HepG2 (cell line): Measurements from ENCODE around the gene EPN2. TPM values are rescaled to one million over a fixed set of nuclear protein-coding genes. Genes with fewer than 3 reads are reported as not detected.

ENCODE experiments used
- ATAC-seq: fragments of 200-7000 bp; cut with Tn5 transposase; 3 replicates; pipeline ENCODE4 v1.9.1; 2020; ENCODE audit warnings: mild to moderate bottlenecking, moderate library complexity
- BruUV-seq: library from RNA; stranded (reverse); fragments of 400-500 nt; replicated peaks from 2 replicates; lab custom pipeline; 2021; lab: Mats Ljungman, UMichigan
- CTCF ChIA-PET: fragments of 300-600 bp; formaldehyde crosslinking; extraction: SDS; loops from one replicate; lab custom pipeline; 2021; ENCODE audit warnings: low total read pairs, inconsistent platforms, low intra/inter-chr PET ratio; lab: Yijun Ruan, JAX
- POLR2A ChIA-PET: fragments of 350-600 bp; sonication (Branson Sonifier 250); formaldehyde crosslinking; loops from one replicate; lab custom pipeline; 2020; ENCODE audit warnings: antibody characterized with exemption, inconsistent platforms; lab: Yijun Ruan, JAX
- DNase-seq: peaks from one replicate; pipeline ENCODE4 v3.0.0-alpha.2; 2015; ENCODE audit warnings: low spot score
- FAIRE-seq: peaks from 3 replicates; lab custom pipeline; 2011; peaks lifted over from hg19 to GRCh38; lab: Jason Lieb, UNC
- H2AFZ ChIP-seq: one replicate; pipeline ENCODE4 v1.6.1; 2011; ENCODE audit warnings: low read length, inconsistent platforms
- H3K27ac ChIP-seq: fragments of 300-600 bp; 3 replicates; pipeline ENCODE4 v1.8.0; 2011; ENCODE audit warnings: mixed run types, mild to moderate bottlenecking, mixed read lengths, low read length, inconsistent platforms; ENCODE audit not compliant: insufficient read depth; ENCODE audit errors: extremely low read length
- H3K27me3 ChIP-seq, 2 experiments: fragments of 200-600 bp in 1 of 2; 2 replicates in 1 of 2; 3 replicates in 1 of 2; pipeline versions ENCODE4 v1.6.0 to v1.8.0; 2011; ENCODE audit warnings: low read length in 2 of 2, mild to moderate bottlenecking in 2 of 2, moderate library complexity in 2 of 2, inconsistent platforms in 1 of 2; ENCODE audit not compliant: insufficient read depth in 2 of 2, control insufficient read depth in 1 of 2
- H3K36me3 ChIP-seq, 2 experiments: fragments of 200-600 bp in 1 of 2; replicated peaks in 1 of 2; 2 replicates in 1 of 2; 3 replicates in 1 of 2; pipeline versions ENCODE4 v1.5.1 to v1.8.0; 2011; ENCODE audit warnings: low read length in 2 of 2, inconsistent platforms in 1 of 2; ENCODE audit not compliant: insufficient read depth in 2 of 2, control insufficient read depth in 1 of 2
- H3K4me1 ChIP-seq: 2 replicates; pipeline ENCODE4 v1.5.1; 2012; ENCODE audit warnings: low read length, inconsistent platforms; ENCODE audit not compliant: insufficient read depth
- H3K4me2 ChIP-seq: 2 replicates; pipeline ENCODE4 v1.6.0; 2011; ENCODE audit warnings: low read depth, low read length, inconsistent platforms
- H3K4me3 ChIP-seq, 3 experiments: fragments of 200-600 bp in 1 of 3; sonication (generic), shearing (Covaris generic) in 1 of 3; replicated peaks in 1 of 3; 2 replicates each; pipeline ENCODE4 v1.5.1; 2011 to 2016; ENCODE audit warnings: low read length in 3 of 3, inconsistent platforms in 2 of 3, low read depth in 2 of 3, mild to moderate bottlenecking in 2 of 3, control low read depth in 1 of 3, mixed read lengths in 1 of 3; ENCODE audit not compliant: insufficient read depth in 1 of 3
- H3K79me2 ChIP-seq: one replicate; pipeline ENCODE4 v1.6.1; 2011; ENCODE audit warnings: low read length, inconsistent platforms; ENCODE audit not compliant: insufficient read depth
- H3K9ac ChIP-seq: 2 replicates; pipeline ENCODE4 v1.6.0; 2011; ENCODE audit warnings: mild to moderate bottlenecking, low read depth, low read length, inconsistent platforms; ENCODE audit not compliant: insufficient read depth
- H3K9me3 ChIP-seq: 2 replicates; pipeline ENCODE4 v1.5.1; 2012; ENCODE audit warnings: mild to moderate bottlenecking, low read length
- H4K20me1 ChIP-seq: 2 replicates; pipeline ENCODE4 v1.6.0; 2011; ENCODE audit warnings: inconsistent platforms, mild to moderate bottlenecking, low read length, moderate library complexity; ENCODE audit not compliant: insufficient read depth
- TEAD3 ChIP-seq: optimal IDR thresholded peaks from 2 replicates; pipeline ENCODE3; 2016; ENCODE audit warnings: borderline replicate concordance
- ZBTB34 ChIP-seq: sonication (generic); formaldehyde crosslinking; IDR thresholded peaks from 2 replicates; pipeline ENCODE4 v1.8.0; 2022; ENCODE audit warnings: mild to moderate bottlenecking, missing genetic modification reagents
- ZBTB40 ChIP-seq, 2 experiments: fragments of 450-650 bp in 1 of 2; sonication (generic) in 1 of 2; formaldehyde crosslinking in 1 of 2; IDR thresholded peaks; 2 replicates each; pipeline versions ENCODE4 v1.6.1 to v1.8.0; 2016 to 2022; ENCODE audit warnings: antibody characterized with exemption in 1 of 2, mild to moderate bottlenecking in 1 of 2, missing genetic modification reagents in 1 of 2
- WGBS: methylation state at CpG from one replicate; pipeline ENCODE4 v1.1.6; 2017; ENCODE audit warnings: low lambda C conversion rate; 5-methylcytosine and 5-hydroxymethylcytosine counted together
- in situ Hi-C: cut with HindIII; loops from 2 replicates; pipeline ENCODE4 v1.10.0; 2017; ENCODE audit warnings: low pct_unique_long_range_greater_than_20kb; ENCODE audit not compliant: extremely low pct_ligation_motif_present
- intact Hi-C: fragments of 100-400 bp; cut with micrococcal nuclease; formaldehyde crosslinking; loops from one replicate; pipeline ENCODE4 v1.10.0; 2022; ENCODE audit not compliant: unreplicated experiment
- polyA plus RNA-seq, 8 experiments: library from polyadenylated mRNA; depleted of rRNA in 3 of 8; stranded (reverse) in 7 of 8; unstranded in 1 of 8; fragments of >200 nt; fragmentation: Illumina TruSeq in 4 of 8; extraction: Trizol in 4 of 8; gene quantifications; 2 replicates each; pipeline versions ENCODE4 v1.2.1 to v1.2.3, GENCODE V29; 2011 to 2016; ENCODE audit warnings: low read depth in 4 of 8, missing spikeins in 1 of 8, mixed read lengths in 1 of 8; ENCODE audit not compliant: insufficient read depth in 1 of 8
- total RNA-seq, 5 experiments: library from RNA; depleted of rRNA; stranded (reverse); fragments of >200 nt; fragmentation: Illumina TruSeq; extraction: Trizol; gene quantifications; 2 replicates each; pipeline ENCODE4 v1.2.3, GENCODE V29; 2016; ENCODE audit warnings: low read depth in 1 of 5

Gene EPN2
- total and polyA plus RNA-seq, 2 of the 13 experiments (the other 11 are each of a cell fraction or from before 2014, with no cell fraction given), result 7.8 to 19.2 TPM

GRCh38 chr17:19287651-19288050, 50.5 kb downstream of the EPN2 start (continued):
- TF ChIP-seq ZBTB40 (IDR thresholded peaks at IDR 0.05), result no peak
- TF ChIP-seq ZBTB40 (CRISPR knock-in tag; IDR thresholded peaks at IDR 0.05), result no peak

- in situ Hi-C loops, result no loop called here
- Histone ChIP-seq H2AFZ (no peak overlapping the region), H3K9me3 (no peaks in the 10 kb centered on the region), H3K4me3 (no peak overlapping the region), H3K4me2 (no peak overlapping the region)
- 83% methylated on average over 5 of the region's 5 CpGs for WGBS
- POLR2A ChIA-PET, result no interaction called here
- intact Hi-C loops, result no loop called here
- TF ChIP-seq ZBTB34 (CRISPR knock-in tag) (no peak), TEAD3 (CRISPR knock-in tag) (peak; percentile 11)
- TF ChIP-seq, all 625 proteins: peak for 1
- CTCF ChIA-PET, result no interaction called here
- no peaks in the 10 kb centered on the region for H3K27me3 ChIP-seq
- H3K79me2 ChIP-seq, result no peaks in the 10 kb centered on the region
- BruUV-seq, result no TSS peak
- no peak overlapping the region for H3K27ac ChIP-seq
- FAIRE-seq, result no peak
- peaks cover 7% of the 10 kb centered on the region; the same call in 1 of the 2 replicates for H3K4me1 ChIP-seq
- peak; percentile 47 for ATAC-seq
- H4K20me1 ChIP-seq, result 0 out of 2 replicates have a peak, but pooled peaks cover 2% of the 10 kb centered on the region
- H3K36me3 ChIP-seq, result peaks cover 0 to 6% of the 10 kb centered on the region in 2 experiments; a peak in 3 of 5 replicates
- H3K9ac ChIP-seq, result no peak overlapping the region
- DNase-seq, result peak; percentile 59
Measured at GRCh38 chr17:19288453-19288852, 51.3 kb downstream of the EPN2 start.
